ENCODE data around the gene EHD1.

EHD1 gene

DNA sequence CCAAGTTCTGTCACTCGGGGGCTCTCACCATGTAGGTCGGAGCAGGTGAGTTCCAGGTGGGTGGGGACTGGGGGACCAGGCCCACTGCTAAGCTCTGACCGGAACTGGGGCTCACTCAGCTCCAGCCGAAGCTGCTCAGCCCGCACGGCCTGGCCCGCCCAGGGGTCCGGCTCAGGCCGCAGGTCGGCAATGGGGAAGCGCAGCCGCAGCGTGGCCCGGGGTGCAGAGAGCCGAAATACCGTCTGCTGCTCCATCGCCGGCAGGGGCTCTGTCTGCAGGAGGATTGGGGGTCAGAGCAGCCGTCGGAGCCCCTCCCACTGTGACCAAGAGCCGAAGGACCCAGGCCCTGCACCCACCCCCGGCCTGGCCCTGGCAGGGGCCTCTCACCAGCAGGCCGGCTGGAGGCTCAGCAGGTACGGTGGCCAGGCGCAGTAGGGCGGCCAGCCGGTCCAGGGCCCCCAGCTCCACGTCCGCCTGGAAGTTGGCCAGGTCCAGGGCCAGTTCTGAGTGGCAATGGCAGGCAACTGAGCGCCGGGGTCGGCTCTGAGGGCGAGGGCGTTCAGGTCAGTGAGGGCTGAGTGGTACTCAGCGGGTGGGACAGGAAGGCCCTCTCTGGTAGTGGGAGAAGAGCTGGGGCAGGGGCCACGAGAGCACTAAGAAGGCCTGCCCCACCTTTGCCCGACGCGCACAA lies 31.4 kb upstream of the EHD1 start:
- DNase-seq (ENCODE audit: low read depth in 2 of 2): no peak

DNA sequence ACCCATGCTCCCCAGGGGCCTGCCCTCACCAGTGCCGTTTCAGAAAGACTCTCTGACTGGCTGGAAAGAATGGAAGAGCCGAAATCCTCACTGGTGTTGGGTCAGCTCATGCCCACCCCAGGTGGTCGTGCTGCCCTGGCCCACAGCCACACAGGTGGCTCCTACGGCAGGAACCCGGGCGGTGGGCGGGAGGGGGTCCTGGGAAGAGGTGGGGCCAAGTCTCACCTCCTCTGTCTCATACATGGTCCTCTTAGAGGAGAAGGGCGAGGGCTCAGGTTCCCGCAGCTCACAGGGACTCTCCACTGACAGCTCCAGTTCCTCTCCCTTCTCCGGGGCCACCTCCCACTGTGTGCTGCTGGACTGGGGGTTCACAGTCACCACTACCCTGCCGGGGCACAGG lies 30.3 kb upstream of the EHD1 start:
- no peak for DNase-seq (ENCODE audit: low read depth in 2 of 2)

DNA sequence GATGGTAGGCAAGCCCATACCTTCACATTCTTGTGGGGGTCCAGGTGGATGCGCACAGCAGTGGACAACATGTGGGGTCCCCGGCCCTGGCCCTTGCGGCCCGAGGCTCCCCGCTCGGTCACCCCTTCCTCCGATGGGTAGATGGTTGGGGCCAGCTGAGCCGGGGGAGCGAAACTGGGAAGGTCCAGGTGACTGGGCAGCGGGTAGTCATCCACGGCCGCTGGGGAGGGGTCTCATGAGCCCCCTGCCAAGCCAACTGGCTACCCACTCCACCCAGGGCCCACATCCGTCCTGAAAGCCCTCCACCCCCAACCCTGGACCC lies 27.9 kb upstream of the EHD1 start:
- DNase-seq (ENCODE audit: low read depth in 2 of 2): no peak

DNA sequence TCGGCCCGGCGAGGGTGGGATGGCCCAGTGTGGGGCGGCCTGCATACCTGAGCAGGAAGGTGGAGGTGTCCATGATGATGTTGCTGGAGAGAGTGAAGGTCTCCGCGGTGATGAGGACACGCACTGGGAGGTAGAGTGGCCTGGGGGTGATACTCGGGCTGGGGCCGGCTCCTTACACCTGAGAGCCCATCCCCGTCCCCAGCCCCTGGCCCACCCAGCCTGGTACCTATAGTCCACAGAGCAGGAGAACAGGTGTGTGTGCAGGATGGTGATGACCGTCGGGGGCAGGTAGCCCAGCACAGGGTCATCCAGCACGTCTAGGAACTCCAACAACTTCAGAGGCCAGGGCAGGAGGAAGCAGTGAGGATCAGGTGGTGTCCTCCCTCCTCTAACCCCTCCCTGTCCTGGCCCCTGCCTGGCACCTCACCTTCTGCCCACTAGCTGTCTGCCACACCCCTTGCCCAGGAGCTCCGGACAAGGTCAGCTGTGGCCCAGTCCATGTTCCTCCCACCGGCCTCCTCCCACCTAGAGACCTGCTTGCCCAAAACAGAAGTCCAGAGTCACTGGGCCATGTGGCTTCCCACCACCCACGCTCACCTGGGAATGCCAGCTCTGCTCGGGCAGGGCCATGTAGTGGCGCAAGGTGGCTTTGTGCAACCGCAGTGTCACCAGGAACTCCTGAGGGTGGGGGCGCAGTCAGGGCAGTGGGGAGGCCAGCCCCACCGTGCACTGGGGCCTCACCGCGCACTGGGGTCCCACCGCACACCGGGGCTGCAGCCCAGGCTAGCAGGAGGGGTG lies 27.3 kb upstream of the EHD1 start:
- DNase-seq (ENCODE audit: low read depth in 2 of 2): no peak

DNA sequence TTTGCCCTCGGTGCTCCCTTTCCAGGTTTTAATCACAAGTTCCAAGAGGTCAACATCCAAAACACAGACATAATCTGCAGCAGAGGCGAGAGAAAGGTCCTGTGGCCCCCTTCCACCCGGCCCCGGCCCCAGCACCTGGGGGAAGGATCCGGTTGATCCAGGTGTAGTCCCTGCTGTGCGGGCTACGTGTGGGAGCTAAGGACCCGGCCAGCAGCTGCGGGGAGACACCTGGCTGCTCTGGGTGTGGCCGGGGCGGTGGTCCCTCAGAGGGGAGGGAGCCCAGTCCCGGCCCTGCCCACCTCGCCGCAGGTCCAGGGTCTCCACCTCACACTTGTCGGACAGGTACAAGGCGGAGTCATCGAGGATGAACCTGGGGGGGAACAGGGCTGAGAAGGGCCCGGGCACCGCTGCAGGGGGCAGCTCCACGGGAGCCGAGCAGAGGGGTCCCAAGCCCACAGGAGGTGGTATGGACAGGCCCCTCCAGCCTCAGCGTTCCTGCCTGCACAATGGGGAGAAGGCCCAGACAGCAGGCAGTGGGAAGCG lies 24.9 kb upstream of the EHD1 start:
- no peak for DNase-seq (ENCODE audit: low read depth in 2 of 2)

DNA sequence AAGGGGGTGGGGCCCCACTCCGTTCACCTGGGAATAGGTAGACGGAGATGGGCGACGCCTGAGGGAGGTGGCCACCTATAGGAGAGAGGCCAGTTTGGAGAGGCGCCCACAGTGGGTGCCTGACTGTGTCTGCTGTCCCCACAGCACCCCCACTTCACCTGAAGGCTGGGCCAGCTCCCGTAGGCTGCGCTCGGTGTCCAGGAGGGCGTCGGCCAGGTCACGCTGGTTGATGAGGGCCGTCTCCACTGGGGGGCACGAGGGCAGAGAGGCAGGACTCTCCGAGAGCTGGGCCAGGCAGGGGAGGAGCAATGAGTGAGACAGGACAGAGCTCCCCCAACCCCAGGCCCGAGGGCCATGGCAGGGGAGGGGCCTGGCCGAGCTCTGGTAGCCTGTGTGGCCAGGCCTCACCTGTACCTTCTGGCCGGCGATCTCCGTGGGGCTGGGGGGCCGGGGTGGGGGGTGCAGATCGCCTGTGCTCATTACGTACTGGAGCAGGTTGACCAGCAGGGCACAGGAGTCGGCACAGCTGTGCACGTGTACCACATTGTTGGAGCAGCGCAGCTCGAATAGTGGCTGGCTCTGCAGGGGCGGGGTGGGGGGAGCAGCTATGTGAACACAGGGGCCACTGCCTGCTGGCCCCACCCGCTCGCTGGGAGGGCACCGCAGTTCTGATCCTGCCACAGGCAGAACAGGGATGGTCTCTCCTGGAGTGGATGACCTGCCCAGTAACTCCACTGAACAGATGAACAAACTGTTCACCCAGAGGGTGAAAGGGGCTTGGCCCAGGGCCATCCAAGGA lies 23.9 kb upstream of the EHD1 start:
- DNase-seq (ENCODE audit: low read depth in 2 of 2): no peak

DNA sequence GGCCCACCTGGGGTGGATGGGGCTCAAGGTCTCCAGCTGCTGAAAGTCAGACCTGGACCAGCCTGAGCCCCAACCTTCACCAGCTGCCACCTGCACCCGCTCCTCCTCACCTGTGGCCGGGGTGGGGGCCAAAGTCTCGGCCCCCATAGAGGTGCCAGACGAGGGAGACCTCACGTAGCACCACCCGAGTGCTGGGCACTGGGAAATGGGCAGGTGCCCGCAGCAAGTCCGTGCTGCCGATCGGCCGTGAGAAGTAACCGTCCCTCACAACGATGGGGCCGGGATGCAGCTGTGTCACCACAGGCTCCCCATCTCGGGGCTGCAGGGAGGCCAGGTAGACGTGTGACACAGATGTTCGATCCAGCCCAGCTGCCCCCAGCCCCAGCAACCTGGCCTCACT lies 22.4 kb upstream of the EHD1 start:
- DNase-seq (ENCODE audit: low read depth in 2 of 2): no peak

DNA sequence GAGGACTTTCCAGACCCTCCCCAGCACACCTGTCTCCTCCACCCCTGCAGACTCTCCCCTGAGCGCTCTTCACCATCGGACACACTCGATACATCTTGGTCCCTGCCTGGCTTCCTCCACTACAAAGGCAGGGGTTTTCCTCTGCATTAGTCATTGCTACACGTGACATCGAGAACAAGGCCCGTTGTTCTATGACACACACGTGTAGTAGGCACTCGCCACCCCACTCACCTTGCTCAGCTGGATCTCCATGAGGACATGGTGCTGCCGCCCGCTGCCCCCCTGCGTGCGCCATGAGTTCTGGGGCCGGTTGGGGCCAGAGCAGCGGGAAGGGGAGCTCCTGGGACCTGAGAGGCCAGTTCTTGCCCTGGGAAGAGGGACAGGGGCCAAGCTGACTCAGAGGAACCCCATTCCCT lies 21.9 kb upstream of the EHD1 start:
- peak; percentile 45 to 50 for DNase-seq (ENCODE audit: low read depth in 2 of 2)

DNA sequence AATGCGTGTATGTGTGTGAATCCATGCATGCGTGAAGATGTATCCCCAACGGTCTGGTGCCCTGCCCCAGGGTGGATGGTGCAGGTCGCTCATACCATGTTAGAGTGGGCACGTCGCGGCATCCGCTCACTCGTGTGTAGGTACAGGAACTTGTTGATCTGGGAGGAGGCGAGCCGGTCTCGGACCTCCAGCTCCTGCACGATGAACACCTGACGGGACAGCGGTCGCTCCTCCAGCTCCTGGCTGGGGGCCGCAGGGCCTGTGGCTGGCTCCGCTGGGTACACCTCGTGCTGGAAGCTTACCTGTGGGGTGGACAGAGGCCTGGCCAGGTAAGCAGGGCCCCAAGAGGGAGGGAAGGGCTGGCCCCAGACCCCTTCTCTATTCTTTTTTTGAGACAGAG lies 20.1 kb upstream of the EHD1 start:
- DNase-seq (ENCODE audit: low read depth in 2 of 2): no peak

DNA sequence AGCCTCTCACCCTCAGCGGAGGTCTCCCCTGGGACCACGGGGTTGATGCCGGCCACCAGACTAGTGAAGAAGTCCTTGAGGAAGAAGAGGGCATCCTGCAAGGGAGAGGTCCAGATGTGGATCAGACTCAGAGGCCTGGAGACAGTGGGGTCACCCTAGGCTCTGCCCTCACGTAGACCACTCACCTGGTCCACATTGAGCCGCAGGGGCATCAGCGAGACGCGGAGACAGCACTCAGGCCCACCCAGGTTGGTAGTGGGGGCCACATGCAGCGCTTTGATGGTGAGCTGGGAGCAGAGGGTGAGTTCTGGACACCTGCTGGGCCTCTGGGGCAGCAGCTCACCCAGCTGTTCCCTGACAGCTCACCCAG lies 19.6 kb upstream of the EHD1 start:
- DNase-seq (ENCODE audit: low read depth in 2 of 2): no peak

DNA sequence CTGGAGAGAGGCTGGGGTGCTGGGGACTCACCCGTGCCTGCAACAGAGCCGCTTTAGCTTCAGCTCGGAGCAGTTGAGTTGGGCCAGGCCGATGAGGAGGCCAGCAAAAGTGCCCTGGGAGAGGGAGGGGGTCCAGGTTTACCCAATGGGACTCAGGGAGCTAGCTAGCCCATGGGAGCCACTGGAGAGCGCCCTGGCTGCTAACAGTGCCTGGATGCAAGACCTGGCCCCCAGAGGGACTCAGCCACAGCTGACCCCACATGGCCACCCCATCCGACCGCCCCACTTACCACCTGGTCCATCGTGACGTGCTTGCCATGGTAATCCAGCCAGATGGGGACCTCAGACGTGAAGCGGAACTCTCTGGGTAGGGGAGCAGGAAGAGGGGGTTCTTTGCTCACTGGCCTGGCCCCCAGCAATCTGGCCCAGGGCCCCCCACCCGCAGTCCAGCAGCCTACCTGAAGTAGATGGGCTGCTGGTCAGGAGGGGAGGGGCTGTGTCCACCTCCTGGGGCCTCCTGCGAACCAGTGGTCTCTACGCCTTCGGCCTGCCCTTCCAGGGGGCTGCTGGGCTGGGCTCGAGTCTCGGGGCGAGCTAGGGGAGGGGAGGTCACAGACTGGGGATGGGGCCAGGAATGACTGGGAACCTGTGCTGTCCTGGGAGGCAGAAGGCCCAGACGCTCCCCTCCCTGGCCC lies 19.1 kb upstream of the EHD1 start:
- DNase-seq (ENCODE audit: low read depth in 2 of 2): no peak

DNA sequence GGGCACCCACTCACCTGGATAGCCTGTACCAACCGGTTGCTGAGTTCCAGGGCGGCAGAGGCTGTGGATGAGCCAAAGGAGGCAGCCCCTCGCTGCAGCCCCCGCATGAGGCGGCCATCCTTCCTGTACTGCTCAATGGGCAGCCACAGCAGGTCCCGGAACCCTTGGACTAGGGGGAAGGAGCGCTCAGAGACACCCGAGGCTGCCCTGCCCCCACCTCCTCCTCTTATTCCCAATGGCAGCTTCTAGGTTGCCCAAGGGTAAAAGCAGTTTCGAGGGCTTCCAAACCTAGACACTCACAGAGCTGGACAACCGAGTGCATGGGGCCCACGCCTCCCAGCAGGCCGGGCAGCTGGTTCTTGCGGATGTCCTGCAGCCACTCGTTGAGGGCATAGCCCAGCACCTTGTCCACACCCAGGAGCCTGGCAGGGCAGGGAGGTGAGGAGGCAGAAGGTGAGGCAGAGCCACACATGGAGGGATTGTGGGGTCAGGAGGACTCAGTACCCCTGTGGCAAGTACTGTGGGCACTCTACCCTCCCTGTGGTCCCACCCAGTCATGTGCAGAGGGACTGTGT lies 18.1 kb upstream of the EHD1 start:
- no peak for DNase-seq (ENCODE audit: low read depth in 2 of 2)

DNA sequence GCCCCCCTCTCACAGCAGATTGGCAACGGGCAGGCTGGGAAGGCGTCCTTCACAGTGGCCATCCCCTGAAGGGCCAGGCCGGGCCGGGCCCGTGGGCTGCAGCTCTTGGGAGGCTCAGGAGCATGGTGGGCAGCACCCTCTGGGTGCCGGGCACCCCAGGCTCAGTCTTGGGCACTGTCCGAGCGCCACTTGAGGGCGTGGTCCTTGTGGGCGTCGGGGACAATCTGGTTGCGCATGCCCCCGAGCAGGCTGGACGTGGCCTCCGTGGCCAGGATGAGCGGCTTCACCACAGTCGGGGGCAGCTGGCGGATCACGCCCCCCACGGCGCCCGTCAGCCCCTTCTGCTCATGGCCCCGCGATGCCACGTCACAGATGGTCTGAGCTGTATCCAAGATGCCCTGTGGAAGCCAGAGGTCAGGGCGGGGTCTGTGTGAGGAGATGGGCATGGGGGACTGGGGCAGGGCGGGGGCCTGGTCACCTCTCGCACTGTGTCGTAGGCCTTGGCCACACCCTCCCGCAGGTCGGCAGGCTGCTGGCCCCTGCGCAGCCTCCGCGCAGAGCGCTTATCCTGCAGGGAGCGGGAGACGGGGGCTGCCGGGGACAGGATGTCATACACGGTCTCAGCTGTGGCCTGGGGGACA lies 16.5 kb upstream of the EHD1 start:
- no peak for DNase-seq (ENCODE audit: low read depth in 2 of 2)

DNA sequence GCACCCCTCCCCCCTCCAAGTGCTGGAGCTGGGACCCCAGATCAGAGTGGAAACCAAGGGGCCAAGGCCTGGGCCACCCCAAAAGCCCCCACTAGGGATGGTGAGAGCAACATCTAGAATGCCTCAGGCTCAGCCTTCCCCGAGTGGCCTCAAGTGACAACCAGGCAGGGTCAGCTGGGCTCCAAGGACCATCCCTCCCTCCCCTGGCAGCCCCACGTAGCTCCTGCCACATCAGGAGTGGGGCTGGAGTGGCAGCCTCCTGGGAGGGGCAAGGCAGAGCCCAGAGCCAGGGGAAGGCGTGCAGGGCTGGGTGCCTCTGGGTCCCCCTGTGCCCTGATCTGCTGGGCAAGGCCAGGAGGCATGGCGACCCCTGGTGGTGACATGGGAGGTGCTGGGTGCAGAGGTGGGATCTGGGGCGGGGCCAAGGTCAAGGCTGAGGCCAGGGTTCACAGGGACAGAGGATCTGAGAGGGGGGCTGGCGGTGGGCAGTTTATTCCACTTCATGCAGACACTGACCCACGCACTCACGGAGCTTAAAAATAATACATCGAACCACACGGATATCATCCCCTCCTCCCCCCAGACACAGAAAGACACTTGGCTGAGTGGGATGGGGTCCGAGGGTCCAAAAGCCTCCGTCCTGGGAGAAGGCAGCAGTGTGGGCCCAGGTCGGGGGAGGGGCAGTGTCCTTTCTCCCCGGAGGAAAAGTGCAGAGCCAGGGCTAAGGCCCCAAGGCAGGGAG lies 15.8 kb upstream of the EHD1 start:
- DNase-seq (ENCODE audit: low read depth in 2 of 2): peak; percentile 91 to 96

DNA sequence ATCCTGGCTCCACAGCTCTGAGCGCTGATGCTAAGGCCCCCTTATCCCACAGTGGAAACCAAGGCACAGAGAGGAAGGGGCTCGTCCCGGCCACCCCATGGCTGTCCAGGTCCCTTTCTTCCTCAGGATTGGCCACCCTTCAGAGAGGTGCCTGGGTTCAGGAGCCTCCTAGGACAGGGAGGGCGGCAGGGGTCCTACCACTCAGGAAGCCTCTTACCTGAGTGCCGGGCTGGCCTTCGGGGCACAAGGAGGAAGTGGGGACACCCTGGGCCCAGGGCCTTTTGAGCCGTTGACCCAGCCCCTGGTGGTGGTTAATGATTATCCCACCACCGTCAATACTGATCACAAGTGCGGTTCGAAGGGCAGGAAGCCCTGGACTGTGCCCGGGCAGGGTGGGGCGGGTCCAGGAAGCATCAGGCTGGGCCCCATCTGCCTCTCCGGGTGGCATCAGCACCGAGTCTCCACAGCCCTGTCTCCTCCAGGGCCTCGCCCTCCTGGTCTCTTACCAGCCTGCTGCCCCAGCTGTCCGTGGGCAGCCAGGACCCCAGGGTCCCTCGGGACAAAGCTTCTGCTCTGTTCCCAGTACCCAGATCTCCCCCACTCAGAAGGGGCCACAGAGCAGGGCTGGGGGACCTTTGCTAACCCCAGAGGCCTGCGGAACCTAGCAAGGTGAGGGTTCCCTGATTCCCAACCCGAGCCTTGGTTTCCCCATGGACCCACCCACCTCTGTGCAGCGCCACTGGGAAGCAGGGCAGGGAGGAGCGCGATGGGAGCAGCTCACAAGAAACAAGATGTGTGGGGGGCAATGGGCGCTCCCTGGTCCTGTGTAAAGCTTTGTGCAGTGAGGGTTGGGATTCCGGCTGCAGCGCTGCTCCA lies 15.0 kb upstream of the EHD1 start:
- no peak for DNase-seq (ENCODE audit: low read depth in 2 of 2)

DNA sequence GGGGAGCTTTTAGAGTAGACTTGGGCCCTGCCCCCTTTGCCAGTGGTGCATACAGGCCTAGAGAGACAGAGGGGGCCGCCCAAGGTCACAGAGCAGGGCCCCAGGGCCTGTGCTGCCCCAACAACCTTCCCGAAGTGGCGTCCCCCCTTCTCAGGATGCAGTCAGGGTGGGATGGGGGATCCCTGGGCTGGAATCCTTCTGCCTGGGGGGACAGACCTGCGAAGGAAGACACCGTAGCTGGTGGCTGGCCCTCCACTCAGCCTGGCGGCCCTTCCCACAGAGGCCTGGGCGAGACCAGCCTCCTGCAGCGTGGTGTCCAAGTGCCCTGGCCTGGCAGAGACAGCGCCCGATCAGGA lies 14.4 kb upstream of the EHD1 start:
- no peak for DNase-seq (ENCODE audit: low read depth in 2 of 2)

DNA sequence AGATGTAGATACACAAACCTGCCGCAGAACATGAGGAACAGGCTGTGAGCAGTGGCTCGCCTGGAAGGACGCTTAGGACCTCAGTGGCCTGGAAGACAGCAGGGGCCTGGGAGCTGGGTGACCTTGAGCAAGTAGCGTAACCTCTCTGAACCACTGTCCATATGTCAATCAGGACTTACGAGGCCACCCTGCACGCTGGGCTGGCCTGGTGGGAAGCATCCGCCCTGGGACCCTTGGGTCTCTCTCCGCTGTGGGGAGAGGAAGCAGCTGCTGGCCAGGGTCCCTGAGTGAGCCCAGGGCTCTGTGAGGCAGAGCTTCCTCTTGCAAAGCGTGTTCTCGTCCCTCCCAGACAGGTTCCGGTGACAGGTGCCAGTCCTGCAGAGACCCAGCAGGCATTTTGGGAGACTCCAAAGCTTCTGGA lies 14.0 kb upstream of the EHD1 start:
- DNase-seq (ENCODE audit: low read depth in 2 of 2): no peak

DNA sequence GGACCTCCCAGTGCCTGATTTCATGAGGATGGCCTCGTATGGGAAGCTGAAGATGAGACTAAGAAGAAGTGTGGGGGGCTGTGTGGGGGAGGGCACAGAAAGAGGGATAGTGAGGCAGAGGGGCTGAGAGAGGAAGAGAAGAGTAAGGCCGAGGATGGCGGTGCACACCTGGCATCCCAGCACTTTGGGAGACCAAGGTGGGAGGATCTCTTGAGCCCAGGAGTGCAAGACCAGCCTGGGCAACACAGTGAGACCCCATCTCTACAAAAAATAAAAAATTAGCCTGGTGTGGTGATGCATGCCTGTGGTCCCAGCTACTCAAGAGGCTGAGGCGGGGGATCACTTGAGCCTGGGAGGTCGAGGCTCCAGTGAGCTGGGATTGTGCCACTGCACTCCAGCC lies 13.5 kb upstream of the EHD1 start:
- no peak for DNase-seq (ENCODE audit: low read depth in 2 of 2)

DNA sequence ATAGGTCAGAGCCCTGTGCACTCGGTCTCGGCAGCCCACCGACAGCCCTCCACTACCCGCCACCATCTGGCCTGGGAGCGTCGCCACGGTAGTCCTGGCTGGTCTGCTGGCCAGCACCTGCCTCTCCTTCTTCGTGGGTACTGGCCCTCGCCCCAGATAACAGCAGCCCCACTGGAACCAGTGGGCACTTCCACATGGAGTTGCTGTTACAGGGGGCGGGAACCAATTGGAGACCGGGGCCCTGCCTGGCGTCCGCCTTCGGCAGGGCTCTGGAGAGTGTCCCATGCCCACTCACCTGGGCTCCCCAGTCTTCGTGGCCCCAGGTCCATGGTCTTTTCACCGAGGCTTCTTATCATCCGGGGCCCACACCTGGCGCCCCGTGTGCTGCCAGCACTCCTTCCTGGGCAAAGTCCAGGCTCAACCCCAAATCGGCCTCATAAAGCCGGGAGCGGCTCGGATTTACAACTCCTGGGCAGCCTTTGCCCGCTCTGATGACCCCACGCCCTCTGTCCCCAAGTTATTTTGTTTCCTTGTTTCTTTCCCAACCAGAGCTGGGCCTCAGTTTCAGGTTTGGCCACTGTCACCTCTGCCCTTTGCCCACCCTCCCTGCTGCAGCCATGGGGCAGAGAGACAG lies 12.9 kb upstream of the EHD1 start:
- DNase-seq (ENCODE audit: low read depth in 2 of 2): no peak

All from stimulated activated CD4-positive, alpha-beta T cell treated with anti-CD3 and anti-CD28 coated beads, Interleukin-1b, Interleukin-23, amount 100 ng/mL, for 4 hours (primary cell).